ENCODE measurements around the gene JKAMP. TPM values are rescaled to one million over a fixed set of nuclear protein-coding genes. Genes with fewer than 3 reads are reported as not detected.

The JKAMP gene
- total and polyA plus RNA-seq, 2 of the 8 experiments (the other 6 are each of a cell fraction or from before 2014, with no cell fraction given), result 34.9 to 182 TPM

DNA sequence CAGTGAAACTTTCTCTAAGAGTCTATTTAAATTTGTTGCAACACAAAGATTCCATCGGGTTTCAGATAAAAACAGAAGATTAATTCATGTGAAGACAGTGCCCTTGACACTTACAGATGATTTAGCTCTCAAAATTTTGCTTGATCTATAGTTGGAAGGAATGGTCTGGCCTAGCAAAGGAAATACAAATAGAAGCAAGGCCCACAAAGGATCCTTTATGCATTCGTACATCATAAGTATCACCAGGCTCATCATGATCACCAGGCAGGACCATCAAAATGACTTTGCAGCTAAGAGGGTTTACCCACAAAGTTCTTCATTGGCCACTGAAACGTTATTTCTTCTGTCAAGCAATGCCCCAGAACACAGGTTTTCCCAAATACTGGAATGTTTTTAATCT lies 24.8 kb downstream of the JKAMP start (continued):
- TF ChIP-seq GTF2F1 (IDR thresholded peaks at IDR 0.05; ENCODE audit: borderline replicate concordance, low read depth, low read length) (no peak), KDM4A (IDR thresholded peaks at IDR 0.05; ENCODE audit: low read depth, low read length, severe bottlenecking) (no peak), SIN3A (conservative IDR thresholded peaks at IDR 0.05 in 1 of 2, IDR thresholded peaks at IDR 0.05 in 1 of 2; ENCODE audit: low read depth in 1 of 2, low read length in 2 of 2) (no peak), RBBP5 (IDR thresholded peaks at IDR 0.05; ENCODE audit: borderline replicate concordance, low read depth, low read length) (no peak), SUZ12 (IDR thresholded peaks at IDR 0.05; ENCODE audit: low read length) (no peak), SP1 (IDR thresholded peaks at IDR 0.05; ENCODE audit: low read depth, low read length) (no peak), ZNF274 (IDR thresholded peaks at IDR 0.05; ENCODE audit: borderline replicate concordance, extremely low read depth, low read length) (no peak), EP300 (IDR thresholded peaks at IDR 0.05; ENCODE audit: borderline replicate concordance in 1 of 2, low read depth in 2 of 2, low read length in 2 of 2) (no peak), E2F6 (IDR thresholded peaks at IDR 0.05) (no peak)

Measured in H1 (cell line).